B cell (primary cell): ENCODE data around the gene PDHA1. TPM values are rescaled to one million over a fixed set of nuclear protein-coding genes. Genes with fewer than 3 reads are reported as not detected.

Experiments
- ATAC-seq: fragments of 200-7000 bp; cut with Tn5 transposase; one replicate; pipeline ENCODE4 v1.10.0; 2021; ENCODE audit warnings: low read depth, mild to moderate bottlenecking, moderate number of reproducible peaks, moderate library complexity
- CTCF ChIA-PET: fragments of 350-600 bp; sonication (Branson Sonifier 250); formaldehyde crosslinking; loops from one replicate; lab custom pipeline; 2021; ENCODE audit warnings: antibody characterized with exemption, inconsistent platforms; lab: Charles Lee
- POLR2A ChIA-PET: fragments of 350-600 bp; sonication (Branson Sonifier 250); formaldehyde crosslinking; loops from one replicate; lab custom pipeline; 2021; ENCODE audit warnings: antibody characterized with exemption; lab: Charles Lee
- DNase-seq: peaks from one replicate; pipeline ENCODE4 v3.0.0; 2013
- H2AFZ ChIP-seq: 2 replicates; pipeline ENCODE4 v1.6.1; 2012; ENCODE audit warnings: mild to moderate bottlenecking, low read depth, low read length; ENCODE audit not compliant: insufficient read depth, poor library complexity, severe bottlenecking
- H3K27ac ChIP-seq, 2 donors: 1 replicate in 1 of 2; 2 replicates in 1 of 2; pipeline ENCODE4 v1.5.1; 2012 to 2013; ENCODE audit warnings: low read length in 2 of 2, mild to moderate bottlenecking in 2 of 2, moderate library complexity in 1 of 2
- H3K27me3 ChIP-seq, 4 experiments: fragments of 200-600 bp in 1 of 4; sonication (generic) in 1 of 4; replicated peaks in 1 of 4; 1 replicate in 2 of 4; 2 replicates in 2 of 4; pipeline versions ENCODE4 v1.6.1 to v1.7.0; 2013 to 2016; ENCODE audit warnings: low read length in 3 of 4, mild to moderate bottlenecking in 2 of 4, mixed read lengths in 1 of 4, moderate library complexity in 1 of 4; ENCODE audit not compliant: insufficient read depth in 4 of 4, control insufficient read depth in 3 of 4; ENCODE audit errors: control extremely low read depth in 1 of 4
- H3K36me3 ChIP-seq, 2 experiments: replicated peaks in 1 of 2; 1 replicate in 1 of 2; 2 replicates in 1 of 2; pipeline versions ENCODE4 v1.6.1 to v1.7.1; 2013; ENCODE audit warnings: low read length in 1 of 2; ENCODE audit not compliant: insufficient read depth in 2 of 2, control insufficient read depth in 1 of 2; ENCODE audit errors: control extremely low read depth in 1 of 2, extremely low read depth in 1 of 2
- H3K4me1 ChIP-seq, 2 donors: fragments of 200-600 bp in 1 of 2; sonication (generic) in 1 of 2; 1 replicate in 1 of 2; 2 replicates in 1 of 2; pipeline versions ENCODE4 v1.5.1 to v1.6.1; 2013 to 2017; ENCODE audit warnings: low read length in 2 of 2; ENCODE audit not compliant: control insufficient read depth in 2 of 2, insufficient read depth in 2 of 2
- H3K4me2 ChIP-seq: replicated peaks from 2 replicates; pipeline ENCODE3; 2012; ENCODE audit warnings: mild to moderate bottlenecking, low read depth, low read length; ENCODE audit not compliant: poor library complexity, severe bottlenecking
- H3K4me3 ChIP-seq, 5 experiments: fragments of 200-600 bp in 1 of 5; sonication (generic) in 1 of 5; 1 replicate in 3 of 5; 2 replicates in 2 of 5; pipeline versions ENCODE4 v1.5.1 to v1.7.0; 2011 to 2016; ENCODE audit warnings: low read length in 4 of 5, mild to moderate bottlenecking in 4 of 5, low read depth in 2 of 5, control low read depth in 1 of 5, moderate library complexity in 1 of 5; ENCODE audit not compliant: insufficient read depth in 1 of 5; ENCODE audit errors: control extremely low read depth in 1 of 5, extremely low read depth in 1 of 5
- H3K79me2 ChIP-seq: fragments of 200-600 bp; sonication (generic); one replicate; pipeline ENCODE4 v1.6.0; 2016; ENCODE audit warnings: low read length; ENCODE audit not compliant: control insufficient read depth, insufficient read depth
- H3K9ac ChIP-seq: fragments of 200-600 bp; sonication (generic); 2 replicates; pipeline ENCODE4 v1.6.1; 2017; ENCODE audit warnings: mild to moderate bottlenecking, low read length, moderate library complexity
- H3K9me3 ChIP-seq, 3 donors: one replicate each; pipeline versions ENCODE4 v1.6.1 to v1.7.1; 2013; ENCODE audit warnings: low read length in 2 of 3; ENCODE audit not compliant: control insufficient read depth in 2 of 3, insufficient read depth in 1 of 3; ENCODE audit errors: control extremely low read depth in 1 of 3
- H4K20me1 ChIP-seq: 2 replicates; pipeline ENCODE4 v1.6.0; 2012; ENCODE audit warnings: mild to moderate bottlenecking, low read length; ENCODE audit not compliant: insufficient read depth, control insufficient read depth, poor library complexity, severe bottlenecking
- H3K27ac Mint-ChIP-seq: one replicate; pipeline ENCODE4 v1.8.0; 2021; ENCODE audit warnings: mixed read lengths
- H3K27me3 Mint-ChIP-seq: one replicate; pipeline ENCODE4 v1.8.0; 2021; ENCODE audit warnings: mixed read lengths
- H3K4me1 Mint-ChIP-seq: one replicate; pipeline ENCODE4 v1.8.0; 2021; ENCODE audit warnings: mixed read lengths
- H3K4me3 Mint-ChIP-seq: one replicate; pipeline ENCODE4 v1.8.0; 2021; ENCODE audit warnings: mixed read lengths
- H3K9me3 Mint-ChIP-seq: one replicate; pipeline ENCODE4 v1.8.0; 2022; ENCODE audit warnings: mixed read lengths; ENCODE audit not compliant: insufficient read depth
- EZH2 ChIP-seq: IDR thresholded peaks from 2 replicates; pipeline ENCODE4 v1.6.1; 2012; ENCODE audit warnings: borderline replicate concordance, low read depth, mild to moderate bottlenecking, moderate library complexity, low read length; ENCODE audit not compliant: insufficient read depth, poor library complexity, severe bottlenecking
- WGBS: methylation state at CpG from one replicate; pipeline ENCODE4 v1.1.5; 2013; ENCODE audit warnings: missing lambda C conversion rate; ENCODE audit not compliant: insufficient coverage; 5-methylcytosine and 5-hydroxymethylcytosine counted together
- intact Hi-C: fragments of 100-400 bp; cut with micrococcal nuclease; formaldehyde crosslinking; loops from one replicate; pipeline ENCODE4 v1.10.0; 2022
- polyA plus RNA-seq: library from polyadenylated mRNA; depleted of rRNA; stranded (reverse); fragments of >200 nt; gene quantifications from 2 replicates; pipeline ENCODE4 v1.2.3, GENCODE V29; 2012
- total RNA-seq, 2 donors: library from RNA; stranded (reverse); fragments of 120-200 nt in 1 of 2; gene quantifications; 1 replicate in 1 of 2; 2 replicates in 1 of 2; pipeline versions ENCODE4 v1.2.3 to v1.2.4, GENCODE V29; 2013 to 2022
- TF ChIP-seq, protein P1 (sequence below): fragments of 200-600 bp; IDR thresholded peaks from one replicate; pipeline ENCODE4 v1.8.0; 2022; ENCODE audit warnings: antibody characterized with exemption, mild to moderate bottlenecking

Gene PDHA1
- total and polyA plus RNA-seq, 2 donors (not counting 1 experiment from before 2014, with no cell fraction given) = 82.4 to 106 TPM

DNA sequence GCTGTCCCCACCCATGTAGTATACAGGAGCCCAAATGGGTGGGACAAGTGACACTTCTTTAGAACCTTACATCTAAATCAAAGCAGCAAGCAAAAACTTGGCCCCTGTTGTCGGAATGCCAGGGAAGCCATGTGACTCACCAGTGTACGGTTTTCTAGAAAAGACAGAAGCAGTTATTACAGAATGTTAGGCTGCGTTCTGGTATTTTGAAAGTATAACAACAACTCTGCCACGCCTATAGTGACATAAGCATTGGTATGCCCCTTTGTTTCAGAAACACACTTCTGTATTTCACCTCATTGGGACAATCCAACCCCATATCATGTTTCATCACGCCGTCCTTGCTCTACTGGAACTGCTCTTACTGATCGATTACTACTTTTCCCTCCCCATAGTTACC is 14.8 kb downstream of the PDHA1 start:
- no peaks in the 10 kb centered on the region for H3K27me3 ChIP-seq
- CTCF ChIA-PET = no interaction called here
- no peak overlapping the region for H3K4me2 ChIP-seq
- no peaks in the 10 kb centered on the region for H3K27me3 Mint-ChIP-seq
- H4K20me1 ChIP-seq = no peaks in the 10 kb centered on the region
- no peak overlapping the region for H3K4me3 Mint-ChIP-seq
- no peak overlapping the region for H3K27ac Mint-ChIP-seq
- H2AFZ ChIP-seq = no peak overlapping the region
- H3K79me2 ChIP-seq = no peaks in the 10 kb centered on the region
- no peaks in the 10 kb centered on the region for H3K9me3 ChIP-seq
- H3K4me3 ChIP-seq = no peak overlapping the region
- WGBS = no CpG with 5 or more reads among the region's 7 CpGs
- H3K4me1 ChIP-seq = no peaks in the 10 kb centered on the region
- TF ChIP-seq, protein P1, sequence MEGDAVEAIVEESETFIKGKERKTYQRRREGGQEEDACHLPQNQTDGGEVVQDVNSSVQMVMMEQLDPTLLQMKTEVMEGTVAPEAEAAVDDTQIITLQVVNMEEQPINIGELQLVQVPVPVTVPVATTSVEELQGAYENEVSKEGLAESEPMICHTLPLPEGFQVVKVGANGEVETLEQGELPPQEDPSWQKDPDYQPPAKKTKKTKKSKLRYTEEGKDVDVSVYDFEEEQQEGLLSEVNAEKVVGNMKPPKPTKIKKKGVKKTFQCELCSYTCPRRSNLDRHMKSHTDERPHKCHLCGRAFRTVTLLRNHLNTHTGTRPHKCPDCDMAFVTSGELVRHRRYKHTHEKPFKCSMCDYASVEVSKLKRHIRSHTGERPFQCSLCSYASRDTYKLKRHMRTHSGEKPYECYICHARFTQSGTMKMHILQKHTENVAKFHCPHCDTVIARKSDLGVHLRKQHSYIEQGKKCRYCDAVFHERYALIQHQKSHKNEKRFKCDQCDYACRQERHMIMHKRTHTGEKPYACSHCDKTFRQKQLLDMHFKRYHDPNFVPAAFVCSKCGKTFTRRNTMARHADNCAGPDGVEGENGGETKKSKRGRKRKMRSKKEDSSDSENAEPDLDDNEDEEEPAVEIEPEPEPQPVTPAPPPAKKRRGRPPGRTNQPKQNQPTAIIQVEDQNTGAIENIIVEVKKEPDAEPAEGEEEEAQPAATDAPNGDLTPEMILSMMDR = no peak
- no peak for TF ChIP-seq EZH2
- H3K36me3 ChIP-seq = peaks cover 0 to 59% of the 10 kb centered on the region in 2 experiments
- no peak overlapping the region for H3K9ac ChIP-seq
- DNase-seq (no peak), ATAC-seq (no peak)
- no peaks in the 10 kb centered on the region for H3K9me3 Mint-ChIP-seq
- POLR2A ChIA-PET = no interaction called here
- no peak overlapping the region for H3K27ac ChIP-seq
- no peaks in the 10 kb centered on the region for H3K4me1 Mint-ChIP-seq
- intact Hi-C loops = no loop called here

DNA sequence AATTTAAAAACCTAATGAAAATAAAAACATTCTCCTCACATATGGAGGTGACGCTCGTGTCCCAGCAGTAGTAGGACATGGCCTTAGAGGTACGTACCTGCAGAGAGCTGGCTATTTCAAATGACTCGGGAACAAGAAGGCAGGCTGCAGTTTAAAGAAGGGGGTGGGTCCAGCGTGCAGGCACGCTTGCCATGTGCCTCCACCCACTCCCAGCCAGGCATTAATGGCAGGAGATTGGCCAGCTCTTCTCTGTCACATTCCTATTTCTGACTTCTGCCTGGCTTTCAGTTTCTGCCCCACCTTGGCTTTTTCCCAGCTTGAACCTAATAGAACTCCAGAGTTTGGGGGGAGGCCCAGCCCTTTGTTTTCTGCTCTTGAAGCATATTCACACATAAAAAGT is 17.2 kb downstream of the PDHA1 start:
- H3K9ac ChIP-seq = no peak overlapping the region
- no peaks in the 10 kb centered on the region for H3K4me1 Mint-ChIP-seq
- no peaks in the 10 kb centered on the region for H3K27me3 Mint-ChIP-seq
- no peak overlapping the region for H3K27ac Mint-ChIP-seq
- DNase-seq = no peak
- peaks cover 0 to 50% of the 10 kb centered on the region in 2 experiments for H3K36me3 ChIP-seq
- no peak overlapping the region for H3K4me3 Mint-ChIP-seq
- ChIA-PET POLR2A (no interaction called here), CTCF (interaction anchor here (0.8 kb wide), 1 partner anchor 11 kb away, joined by 3 read pairs; no protein-coding TSS in a partner anchor)
- no peaks in the 10 kb centered on the region for H3K79me2 ChIP-seq
- H3K9me3 Mint-ChIP-seq = no peaks in the 10 kb centered on the region
- H3K4me3 ChIP-seq = no peak overlapping the region
- no peak overlapping the region for H3K4me2 ChIP-seq
- no peaks in the 10 kb centered on the region for H4K20me1 ChIP-seq
- ATAC-seq = no peak
- no peaks in the 10 kb centered on the region for H3K27me3 ChIP-seq
- WGBS = no CpG with 5 or more reads among the region's 6 CpGs
- no peak overlapping the region for H3K27ac ChIP-seq
- TF ChIP-seq EZH2 = no peak
- TF ChIP-seq, protein P1 = no peak
- no peak overlapping the region for H2AFZ ChIP-seq
- H3K4me1 ChIP-seq = no peaks in the 10 kb centered on the region
- intact Hi-C loops = no loop called here
- no peaks in the 10 kb centered on the region for H3K9me3 ChIP-seq
